K562 (cell line): ENCODE data around the gene IMMP2L. TPM values are rescaled to one million over a fixed set of nuclear protein-coding genes. Genes with fewer than 3 reads are reported as not detected.

Source experiments
- DEAF1 ChIP-seq: fragments of 450-650 bp; formaldehyde crosslinking; IDR thresholded peaks from 2 replicates; pipeline ENCODE4 v1.4.0; 2020; ENCODE audit warnings: mild to moderate bottlenecking, moderate library complexity
- HMBOX1 ChIP-seq: sonication (generic); IDR thresholded peaks from 2 replicates; pipeline ENCODE4 v1.6.1; 2016
- MBD1 ChIP-seq: fragments of 250-450 bp; sonication (Bioruptor Pico); IDR thresholded peaks from 2 replicates; pipeline ENCODE4 v1.8.0; 2022; ENCODE audit warnings: inconsistent platforms
- NFIC ChIP-seq: fragments of 450-650 bp; IDR thresholded peaks from 2 replicates; pipeline ENCODE4 v1.6.1; 2017; ENCODE audit warnings: mild to moderate bottlenecking, inconsistent platforms
- POLR2AphosphoS2 ChIP-seq: IDR thresholded peaks from 2 replicates; pipeline ENCODE4 v1.6.1; 2012; ENCODE audit warnings: low read length, improper control_type of control experiment
- RAD21 ChIP-seq, 2 experiments: fragments of 250-450 bp in 1 of 2; fragments of 450-650 bp in 1 of 2; sonication (Bioruptor Pico) in 1 of 2; formaldehyde crosslinking in 1 of 2; IDR thresholded peaks in 1 of 2; conservative IDR thresholded peaks in 1 of 2; 2 replicates each; pipeline versions ENCODE4 v1.4.0 to v1.8.0; 2020 to 2022; ENCODE audit warnings: mild to moderate bottlenecking in 2 of 2, moderate library complexity in 1 of 2
- REST ChIP-seq, 2 experiments: fragments of 450-650 bp; formaldehyde crosslinking in 1 of 2; IDR thresholded peaks; 2 replicates each; pipeline versions ENCODE4 v1.4.0 to v1.6.1; 2014 to 2020; ENCODE audit warnings: mild to moderate bottlenecking in 2 of 2, borderline replicate concordance in 1 of 2, low read depth in 1 of 2
- polyA plus RNA-seq, 8 experiments: library from polyadenylated mRNA; depleted of rRNA in 4 of 8; stranded (reverse) in 5 of 8; unstranded in 3 of 8; fragments of >200 nt; fragmentation: Nextera tagmentation in 2 of 8; fragmentation: Illumina TruSeq in 1 of 8; extraction: Ambion mirVana in 2 of 8; extraction: Trizol in 1 of 8; gene quantifications; 2 replicates each; pipeline versions ENCODE4 v1.2.1 to v1.2.3, GENCODE V29; 2011 to 2014; ENCODE audit warnings: inconsistent platforms in 1 of 8, missing spikeins in 1 of 8
- total RNA-seq, 7 experiments: library from RNA; depleted of rRNA in 6 of 7; stranded (reverse); fragments of >200 nt in 6 of 7; fragmentation: Illumina TruSeq in 2 of 7; extraction: Trizol in 2 of 7; gene quantifications; 2 replicates each; pipeline versions ENCODE4 v1.2.1 to v1.2.3, GENCODE V29; 2011 to 2021; ENCODE audit warnings: low replicate concordance in 1 of 7

The IMMP2L gene
- total and polyA plus RNA-seq, 9 of the 15 experiments (the other 6 are each of a cell fraction or from before 2014, with no cell fraction given), result 29.7 to 116 (median 53.0) TPM

DNA sequence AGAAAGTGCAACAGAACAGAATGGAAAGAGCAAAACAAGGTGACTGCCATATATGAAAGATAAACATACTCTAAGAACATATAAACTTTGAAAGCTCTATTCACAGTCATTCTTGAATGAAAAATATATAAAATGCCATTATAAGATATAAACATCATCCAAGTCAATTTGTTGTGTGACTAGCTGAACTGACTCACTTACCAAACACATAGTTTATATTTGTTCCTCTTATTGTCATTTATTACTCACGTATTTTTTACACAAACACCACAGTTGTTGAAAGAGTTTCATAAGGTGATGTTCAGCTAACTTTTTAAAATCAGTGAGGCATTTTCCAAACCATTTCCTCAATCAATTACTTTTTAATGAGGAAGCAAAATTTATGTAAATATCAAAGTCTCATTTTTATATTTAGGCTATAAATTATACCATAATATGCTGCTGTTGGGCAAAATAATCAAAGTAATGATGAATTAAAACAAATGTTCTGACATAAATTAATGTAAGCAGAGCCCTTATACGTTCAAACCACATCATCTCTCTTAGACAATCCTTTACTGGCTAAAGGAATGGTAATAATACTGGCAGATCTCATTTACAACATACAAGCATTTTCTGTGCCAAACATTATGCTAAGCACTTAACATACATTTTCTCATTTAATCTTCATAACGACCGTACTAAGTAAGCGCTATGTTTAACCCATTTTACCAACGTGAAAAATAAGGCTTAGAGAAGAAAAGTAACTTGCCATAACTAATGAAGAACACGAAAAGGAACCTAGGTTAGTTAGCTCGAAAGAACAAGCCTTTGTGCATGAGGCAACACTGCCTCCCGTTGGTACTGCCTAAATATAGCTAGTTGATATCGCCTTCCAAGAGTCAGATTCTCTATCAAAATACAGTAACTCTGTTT lies 464.0 kb downstream of the IMMP2L start (continued):
- TF ChIP-seq HMBOX1 (peak; percentile 96), NFIC (no peak), MBD1 (CRISPR knock-in tag) (peak; percentile 83; the same call in 1 of the 2 replicates), POLR2AphosphoS2 (no peak), DEAF1 (CRISPR knock-in tag) (peak; percentile 31; the same call in 1 of the 2 replicates), REST (IDR thresholded peaks at IDR 0.05; ENCODE audit: borderline replicate concordance) (peak; percentile 47; the same call in 1 of the 2 replicates), REST (CRISPR knock-in tag; IDR thresholded peaks at IDR 0.05; ENCODE audit: low read depth) (no peak), RAD21 (CRISPR knock-in tag; conservative IDR thresholded peaks at IDR 0.05 in 1 of 2, IDR thresholded peaks at IDR 0.05 in 1 of 2) (peak; percentile 63 to 87)
